IMR-90 (cell line): ENCODE measurements around the gene HSPB9. TPM values are rescaled to one million over a fixed set of nuclear protein-coding genes. Genes with fewer than 3 reads are reported as not detected.

Experiments
- ATAC-seq: fragments of 200-7000 bp; cut with Tn5 transposase; 2 replicates; pipeline ENCODE4 v1.9.1; 2020; ENCODE audit warnings: low read depth, mild to moderate bottlenecking, moderate library complexity
- BruUV-seq: library from RNA; stranded (reverse); fragments of 400-500 nt; replicated peaks from 2 replicates; lab custom pipeline; 2021; lab: Mats Ljungman, UMichigan
- CTCF ChIA-PET: fragments of 300-600 bp; formaldehyde crosslinking; extraction: SDS; loops from one replicate; lab custom pipeline; 2021; ENCODE audit warnings: antibody characterized with exemption; lab: Yijun Ruan, JAX
- POLR2A ChIA-PET: fragments of 300-600 bp; sonication (Branson Sonifier 250); formaldehyde crosslinking; loops from one replicate; lab custom pipeline; 2022; ENCODE audit warnings: antibody characterized with exemption; ENCODE audit not compliant: unreplicated experiment; lab: Charles Lee
- DNase-seq: peaks from one replicate; pipeline ENCODE4 v3.0.0; 2013
- H2AFZ ChIP-seq: replicated peaks from 2 replicates; pipeline ENCODE3; 2013; ENCODE audit warnings: low read length, mild to moderate bottlenecking; ENCODE audit not compliant: poor library complexity
- H2AK5ac ChIP-seq: 2 replicates; pipeline ENCODE4 v1.6.1; 2013; ENCODE audit warnings: low read depth, low read length, inconsistent platforms
- H2AK9ac ChIP-seq: replicated peaks from 2 replicates; pipeline ENCODE3; 2013; ENCODE audit warnings: mild to moderate bottlenecking, low read depth, low read length, moderate library complexity; ENCODE audit not compliant: poor library complexity
- H2BK120ac ChIP-seq: 2 replicates; pipeline ENCODE4 v1.6.1; 2013; ENCODE audit warnings: low read depth, low read length, inconsistent platforms
- H2BK15ac ChIP-seq: 3 replicates; pipeline ENCODE4 v1.6.1; 2013; ENCODE audit warnings: low read depth, low read length, inconsistent platforms
- H2BK20ac ChIP-seq: 2 replicates; pipeline ENCODE4 v1.6.1; 2013; ENCODE audit warnings: low read depth, mild to moderate bottlenecking, inconsistent platforms, low read length, moderate library complexity
- H2BK5ac ChIP-seq: 2 replicates; pipeline ENCODE4 v1.6.1; 2013; ENCODE audit warnings: mild to moderate bottlenecking, low read depth, low read length, inconsistent platforms; ENCODE audit not compliant: poor library complexity, severe bottlenecking
- H3K14ac ChIP-seq: replicated peaks from 2 replicates; pipeline ENCODE4 v1.6.1; 2013; ENCODE audit warnings: low read depth, low read length, inconsistent platforms
- H3K18ac ChIP-seq: 2 replicates; pipeline ENCODE4 v1.6.1; 2013; ENCODE audit warnings: low read depth, low read length, control low read depth
- H3K23ac ChIP-seq: 2 replicates; pipeline ENCODE4 v1.6.1; 2013; ENCODE audit warnings: low read depth, low read length, inconsistent platforms
- H3K27ac ChIP-seq: 2 replicates; pipeline ENCODE4 v1.5.1; 2013; ENCODE audit warnings: mild to moderate bottlenecking, control low read depth, low read length; ENCODE audit not compliant: insufficient read depth
- H3K27me3 ChIP-seq: 2 replicates; pipeline ENCODE4 v1.6.1; 2013; ENCODE audit warnings: low read length; ENCODE audit not compliant: control insufficient read depth, insufficient read depth
- H3K36me3 ChIP-seq: 2 replicates; pipeline ENCODE4 v1.6.1; 2013; ENCODE audit warnings: low read length, mixed read lengths; ENCODE audit not compliant: control insufficient read depth, insufficient read depth
- H3K4ac ChIP-seq: 2 replicates; pipeline ENCODE4 v1.6.1; 2013; ENCODE audit warnings: low read depth, low read length, inconsistent platforms
- H3K4me1 ChIP-seq: 2 replicates; pipeline ENCODE4 v1.6.1; 2013; ENCODE audit warnings: low read length, mixed read lengths; ENCODE audit not compliant: control insufficient read depth, insufficient read depth
- H3K4me2 ChIP-seq: 2 replicates; pipeline ENCODE4 v1.6.1; 2013; ENCODE audit warnings: low read depth, mild to moderate bottlenecking, control low read depth, low read length, moderate library complexity
- H3K4me3 ChIP-seq: 2 replicates; pipeline ENCODE4 v1.5.1; 2013; ENCODE audit warnings: low read depth, mild to moderate bottlenecking, control low read depth, low read length, moderate library complexity; ENCODE audit not compliant: insufficient read depth
- H3K56ac ChIP-seq: 2 replicates; pipeline ENCODE4 v1.6.1; 2013; ENCODE audit warnings: low read length, inconsistent platforms; ENCODE audit not compliant: insufficient read depth; ENCODE audit errors: extremely low read depth
- H3K79me1 ChIP-seq, 2 experiments: 2 replicates each; pipeline ENCODE4 v1.6.1; 2013; ENCODE audit warnings: low read length in 2 of 2, inconsistent platforms in 1 of 2, low read depth in 1 of 2
- H3K9ac ChIP-seq: 2 replicates; pipeline ENCODE4 v1.6.1; 2013; ENCODE audit warnings: low read depth, low read length, control low read depth
- H3K9me1 ChIP-seq: 2 replicates; pipeline ENCODE4 v1.6.1; 2013; ENCODE audit warnings: low read length, inconsistent platforms; ENCODE audit not compliant: insufficient read depth
- H3K9me3 ChIP-seq: 2 replicates; pipeline ENCODE4 v1.6.1; 2013; ENCODE audit warnings: low read length; ENCODE audit not compliant: control insufficient read depth, insufficient read depth
- H4K20me1 ChIP-seq: 2 replicates; pipeline ENCODE4 v1.6.1; 2013; ENCODE audit warnings: low read length, inconsistent platforms; ENCODE audit not compliant: insufficient read depth
- H4K5ac ChIP-seq: 2 replicates; pipeline ENCODE4 v1.6.1; 2013; ENCODE audit warnings: mild to moderate bottlenecking, low read depth, low read length, control low read depth
- H4K8ac ChIP-seq, 2 experiments: 2 replicates each; pipeline ENCODE4 v1.6.1; 2013; ENCODE audit warnings: low read depth in 2 of 2, low read length in 2 of 2, control low read depth in 1 of 2, inconsistent platforms in 1 of 2
- H4K91ac ChIP-seq: 2 replicates; pipeline ENCODE4 v1.6.1; 2013; ENCODE audit warnings: low read depth, low read length, inconsistent platforms; ENCODE audit not compliant: insufficient read depth
- CEBPB ChIP-seq: IDR thresholded peaks from 2 replicates; pipeline ENCODE4 v1.6.1; 2012; ENCODE audit warnings: low read depth, low read length, improper control_type of control experiment
- FOS ChIP-seq: fragments of 150-350 bp; IDR thresholded peaks from 2 replicates; pipeline ENCODE4 v1.6.1; 2016; ENCODE audit warnings: low read depth, low read length
- MAZ ChIP-seq: IDR thresholded peaks from 2 replicates; pipeline ENCODE4 v1.6.1; 2012; ENCODE audit warnings: low read depth, mild to moderate bottlenecking, low read length, improper control_type of control experiment, moderate library complexity, borderline replicate concordance
- NFE2L2 ChIP-seq: fragments of 150-350 bp; IDR thresholded peaks from 2 replicates; pipeline ENCODE4 v1.6.1; 2016; ENCODE audit warnings: low read depth, mild to moderate bottlenecking, low read length
- POLR2A ChIP-seq: IDR thresholded peaks from 2 replicates; pipeline ENCODE4 v1.6.1; 2012; ENCODE audit warnings: mild to moderate bottlenecking, low read depth, low read length
- RFX5 ChIP-seq: IDR thresholded peaks from 2 replicates; pipeline ENCODE4 v1.8.0; 2012; ENCODE audit warnings: low read depth, mild to moderate bottlenecking, low read length, moderate library complexity
- SMC3 ChIP-seq: fragments of 150-350 bp; IDR thresholded peaks from 2 replicates; pipeline ENCODE4 v1.6.1; 2016; ENCODE audit warnings: low read depth, mild to moderate bottlenecking, antibody characterized with exemption, low read length, moderate library complexity
- WGBS, 2 experiments: methylation state at CpG; one replicate each; pipeline versions ENCODE4 v1.1.5 to v1.1.7; 2013; ENCODE audit warnings: missing lambda C conversion rate in 2 of 2; ENCODE audit not compliant: insufficient read length in 1 of 2; ENCODE audit errors: extremely low coverage in 2 of 2; 5-methylcytosine and 5-hydroxymethylcytosine counted together
- dilution Hi-C: fragments of 300-500 bp; cut with HindIII; formaldehyde crosslinking; loops from one replicate; pipeline ENCODE4 v1.14.3; 2018; ENCODE audit warnings: low sequenced_read_pairs; ENCODE audit not compliant: unreplicated experiment
- in situ Hi-C: fragments of 300-500 bp; cut with MboI; formaldehyde crosslinking; loops from 3 replicates; pipeline ENCODE4 v1.14.3; 2019; ENCODE audit warnings: low sequenced_read_pairs, inconsistent platforms, mixed read lengths
- intact Hi-C: fragments of 100-400 bp; cut with micrococcal nuclease; formaldehyde crosslinking; loops from 2 replicates; pipeline ENCODE4 v1.10.0; 2022
- polyA plus RNA-seq, 3 experiments: library from polyadenylated mRNA; depleted of rRNA; stranded (reverse); fragments of >200 nt; gene quantifications; 2 replicates each; pipeline ENCODE4 v1.2.3, GENCODE V29; 2012; ENCODE audit warnings: low replicate concordance in 1 of 3
- total RNA-seq: library from RNA; depleted of rRNA; stranded (reverse); fragments of >200 nt; gene quantifications from 2 replicates; pipeline ENCODE4 v1.2.3, GENCODE V29; 2012

The HSPB9 gene
- total and polyA plus RNA-seq, 2 of the 4 experiments (the other 2 are of a cell fraction) = not detected

DNA sequence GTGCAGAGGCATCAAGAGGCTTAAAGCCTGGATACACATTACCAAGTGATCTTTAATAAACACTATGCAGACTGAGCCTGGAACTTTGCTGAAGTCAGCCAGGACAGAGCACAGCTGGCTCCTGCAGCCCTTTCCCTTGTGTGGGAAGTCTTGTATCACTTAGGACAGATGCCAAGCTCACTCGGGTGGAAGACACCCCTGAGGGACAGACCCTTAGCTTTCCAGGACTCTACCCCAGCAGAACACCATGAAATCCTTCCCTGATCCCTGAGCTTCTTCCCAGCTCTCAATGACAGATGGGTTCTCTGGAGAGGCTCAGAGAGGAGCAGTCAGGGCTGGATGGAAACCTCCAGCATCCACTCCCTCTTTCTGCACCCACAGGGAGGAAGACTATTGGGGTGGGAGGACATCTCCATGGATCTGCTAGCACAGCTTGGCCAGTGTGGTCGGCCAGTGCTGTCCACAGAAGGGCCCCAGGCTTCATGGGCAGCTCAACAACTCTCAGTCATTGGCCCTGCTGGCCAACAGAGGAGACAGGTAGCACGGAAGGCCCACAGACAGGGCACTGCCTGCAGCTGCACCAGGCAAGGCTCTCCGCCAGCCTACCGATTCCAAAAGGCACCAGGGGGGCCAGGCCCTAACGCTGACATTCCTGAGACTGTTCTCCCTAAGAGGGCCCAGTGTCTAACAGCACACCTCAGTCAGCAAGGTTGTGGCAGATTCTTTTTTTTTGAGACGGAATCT is 16.3 kb downstream of the HSPB9 start:
- Histone ChIP-seq H2AFZ (peak overlapping the region; percentile 23), H4K20me1 (peaks cover 80% of the 10 kb centered on the region), H3K18ac (no peak overlapping the region), H3K9ac (no peak overlapping the region), H3K9me1 (peaks cover 54% of the 10 kb centered on the region), H3K4me1 (peaks cover 36% of the 10 kb centered on the region), H3K9me3 (no peaks in the 10 kb centered on the region), H2BK20ac (no peak overlapping the region), H2BK5ac (no peak overlapping the region), H3K14ac (peak overlapping the region; percentile 22), H2BK15ac (no peak overlapping the region), H3K79me1 (peaks cover 30 to 89% of the 10 kb centered on the region in 2 experiments), H3K4me3 (no peak overlapping the region), H4K5ac (no peak overlapping the region), H3K27me3 (no peaks in the 10 kb centered on the region), H3K56ac (no peak overlapping the region), H3K4me2 (no peak overlapping the region), H2BK120ac (peak overlapping the region; percentile 40; the same call in 1 of the 2 replicates), H2AK5ac (no peak overlapping the region), H3K23ac (peak overlapping the region; percentile 38; the same call in 1 of the 2 replicates), H3K36me3 (peaks cover 10% of the 10 kb centered on the region), H4K91ac (no peak overlapping the region), H2AK9ac (no peak overlapping the region), H3K27ac (no peak overlapping the region), H3K4ac (peak overlapping the region; percentile 45; the same call in 1 of the 2 replicates), H4K8ac (no peak overlapping the region)
- no TSS peak for BruUV-seq
- in situ Hi-C loops = no loop called here
- dilution Hi-C loops = no loop called here
- DNase-seq = peak; percentile 33
- ChIA-PET POLR2A (no interaction called here), CTCF (no interaction called here)
- 76% methylated on average over 5 of the region's 7 CpGs; no CpG with 5 or more reads in 1 of the 2 experiments for WGBS, 2 experiments
- intact Hi-C loops = loop anchor here (10.0 kb wide), 1 partner anchor 386 kb away; no protein-coding TSS in a partner anchor
- TF ChIP-seq RFX5 = no peak
- no peak for TF ChIP-seq CEBPB
- no peak for TF ChIP-seq POLR2A
- no peak for TF ChIP-seq FOS
- TF ChIP-seq SMC3 = no peak
- TF ChIP-seq MAZ = no peak
- TF ChIP-seq NFE2L2 = no peak
- ATAC-seq = peak; percentile 42
